Mesenchymal stem cell (in vitro differentiated cells and primary cell): ENCODE measurements around the gene PPP2R5D.
"Not testable (repeated sequence)": the region's sequence is repeated elsewhere in the genome, so short reads cannot be mapped to it uniquely, and the experiment has no call there.

ENCODE experiments used
- DNase-seq: peaks from one replicate; pipeline ENCODE4 v3.0.0-alpha.2; 2013
- H2AFZ ChIP-seq: one replicate; pipeline ENCODE4 v1.6.1; 2013; ENCODE audit warnings: low read depth, mild to moderate bottlenecking, control low read depth, inconsistent platforms, low read length, moderate library complexity
- H2AK5ac ChIP-seq: 2 replicates; pipeline ENCODE4 v1.6.1; 2013; ENCODE audit warnings: low read length, moderate library complexity, mild to moderate bottlenecking, inconsistent platforms; ENCODE audit not compliant: severe bottlenecking
- H2BK120ac ChIP-seq: one replicate; pipeline ENCODE4 v1.6.1; 2013; ENCODE audit warnings: low read depth, mild to moderate bottlenecking, inconsistent platforms, low read length, moderate library complexity
- H2BK12ac ChIP-seq, 2 experiments: one replicate each; pipeline ENCODE4 v1.6.1; 2013; ENCODE audit warnings: inconsistent platforms in 2 of 2, low read length in 2 of 2, mild to moderate bottlenecking in 2 of 2, moderate library complexity in 2 of 2, control low read depth in 1 of 2
- H2BK15ac ChIP-seq: one replicate; pipeline ENCODE4 v1.6.1; 2013; ENCODE audit warnings: mild to moderate bottlenecking, low read depth, inconsistent platforms; ENCODE audit not compliant: poor library complexity, severe bottlenecking
- H2BK5ac ChIP-seq: 2 replicates; pipeline ENCODE4 v1.6.1; 2013; ENCODE audit warnings: low read depth, mild to moderate bottlenecking, low read length, control low read depth, inconsistent platforms; ENCODE audit not compliant: poor library complexity, severe bottlenecking
- H3K14ac ChIP-seq, 2 experiments: one replicate each; pipeline ENCODE4 v1.6.1; 2013; ENCODE audit warnings: inconsistent platforms in 2 of 2, low read length in 2 of 2, control low read depth in 1 of 2, mild to moderate bottlenecking in 1 of 2, moderate library complexity in 1 of 2
- H3K18ac ChIP-seq, 2 experiments: one replicate each; pipeline ENCODE4 v1.6.1; 2013; ENCODE audit warnings: inconsistent platforms in 2 of 2, low read length in 2 of 2, control low read depth in 1 of 2, low read depth in 1 of 2, mild to moderate bottlenecking in 1 of 2
- H3K23ac ChIP-seq, 2 experiments: one replicate each; pipeline ENCODE4 v1.6.1; 2013; ENCODE audit warnings: inconsistent platforms in 2 of 2, low read length in 2 of 2, mild to moderate bottlenecking in 2 of 2, moderate library complexity in 2 of 2, control low read depth in 1 of 2
- H3K27ac ChIP-seq: 2 replicates; pipeline ENCODE4 v1.5.1; 2013; ENCODE audit warnings: mild to moderate bottlenecking, moderate library complexity, low read length, control low read depth, inconsistent platforms; ENCODE audit not compliant: poor library complexity, severe bottlenecking
- H3K27me3 ChIP-seq, 2 experiments: 2 replicates each; pipeline versions ENCODE4 v1.6.1 to v1.7.0; 2013; ENCODE audit warnings: low read length in 2 of 2, mild to moderate bottlenecking in 2 of 2, moderate library complexity in 2 of 2, control low read depth in 1 of 2, inconsistent platforms in 1 of 2; ENCODE audit not compliant: control insufficient read depth in 1 of 2, insufficient read depth in 1 of 2
- H3K36me3 ChIP-seq, 2 experiments: 2 replicates each; pipeline versions ENCODE4 v1.6.1 to v1.7.0; 2013; ENCODE audit warnings: low read length in 2 of 2, control low read depth in 1 of 2, inconsistent platforms in 1 of 2, low read depth in 1 of 2, mild to moderate bottlenecking in 1 of 2; ENCODE audit not compliant: insufficient read depth in 2 of 2, control insufficient read depth in 1 of 2
- H3K4ac ChIP-seq, 2 experiments: one replicate each; pipeline ENCODE4 v1.6.1; 2013; ENCODE audit warnings: inconsistent platforms in 2 of 2, low read length in 2 of 2, mild to moderate bottlenecking in 2 of 2, moderate library complexity in 2 of 2, control low read depth in 1 of 2, low read depth in 1 of 2
- H3K4me1 ChIP-seq: 2 replicates; pipeline ENCODE4 v1.6.1; 2013; ENCODE audit warnings: low read depth, low read length, control low read depth; ENCODE audit not compliant: control insufficient read depth, insufficient read depth
- H3K4me2 ChIP-seq: 2 replicates; pipeline ENCODE4 v1.6.1; 2013; ENCODE audit warnings: low read length, mild to moderate bottlenecking, inconsistent platforms; ENCODE audit not compliant: poor library complexity, severe bottlenecking
- H3K4me3 ChIP-seq, 2 experiments: 2 replicates each; pipeline versions ENCODE4 v1.5.1 to v1.7.0; 2013; ENCODE audit warnings: low read length in 2 of 2, mild to moderate bottlenecking in 2 of 2, control low read depth in 1 of 2, low read depth in 1 of 2; ENCODE audit not compliant: insufficient read depth in 1 of 2
- H3K79me1 ChIP-seq: replicated peaks from 2 replicates; pipeline ENCODE4 v1.6.1; 2013; ENCODE audit warnings: mild to moderate bottlenecking, control low read depth, low read length, inconsistent platforms; ENCODE audit not compliant: poor library complexity, severe bottlenecking
- H3K9ac ChIP-seq: 2 replicates; pipeline ENCODE4 v1.7.0; 2013; ENCODE audit warnings: mild to moderate bottlenecking, low read length, moderate library complexity
- H3K9me3 ChIP-seq: 2 replicates; pipeline ENCODE4 v1.7.0; 2013; ENCODE audit warnings: mild to moderate bottlenecking, low read length; ENCODE audit not compliant: control insufficient read depth
- H4K8ac ChIP-seq: one replicate; pipeline ENCODE4 v1.6.1; 2013; ENCODE audit warnings: inconsistent platforms, mild to moderate bottlenecking, low read length, moderate library complexity
- H4K91ac ChIP-seq: one replicate; pipeline ENCODE4 v1.6.1; 2013; ENCODE audit warnings: mild to moderate bottlenecking, low read length, inconsistent platforms
- WGBS: methylation state at CpG from one replicate; pipeline ENCODE4 v1.1.7; 2013; ENCODE audit warnings: mixed read lengths; 5-methylcytosine and 5-hydroxymethylcytosine counted together

The PPP2R5D gene

GRCh38 chr6:43037706-43038105 lies 53.3 kb downstream of the PPP2R5D start:
- H2BK120ac ChIP-seq: no peak overlapping the region
- no peak overlapping the region for H4K8ac ChIP-seq
- H3K4me1 ChIP-seq: peaks cover 5% of the 10 kb centered on the region
- H2AK5ac ChIP-seq: no peak overlapping the region
- no peak for DNase-seq
- no peak overlapping the region for H3K14ac ChIP-seq
- H2AFZ ChIP-seq: no peak overlapping the region
- no peak overlapping the region for H2BK12ac ChIP-seq
- no peak overlapping the region for H3K27ac ChIP-seq
- no peak overlapping the region for H3K18ac ChIP-seq
- 96% methylated on average over 8 of the region's 9 CpGs for WGBS
- H3K79me1 ChIP-seq: peaks cover 13% of the 10 kb centered on the region
- no peak overlapping the region for H2BK15ac ChIP-seq
- no peak overlapping the region for H3K4me2 ChIP-seq
- peaks cover 69 to 83% of the 10 kb centered on the region in 2 experiments for H3K36me3 ChIP-seq
- no peak overlapping the region for H3K4ac ChIP-seq
- no peak overlapping the region for H3K4me3 ChIP-seq
- no peak overlapping the region for H2BK5ac ChIP-seq
- no peak overlapping the region for H4K91ac ChIP-seq
- H3K9ac ChIP-seq: no peak overlapping the region
- no peaks in the 10 kb centered on the region for H3K27me3 ChIP-seq
- no peak overlapping the region for H3K23ac ChIP-seq
- no peaks in the 10 kb centered on the region for H3K9me3 ChIP-seq

GRCh38 chr6:43038727-43039126 lies 54.4 kb downstream of the PPP2R5D start:
- H2BK5ac ChIP-seq: no peak overlapping the region
- no peak overlapping the region for H3K18ac ChIP-seq
- peaks cover 78 to 86% of the 10 kb centered on the region in 2 experiments for H3K36me3 ChIP-seq
- H3K79me1 ChIP-seq: peaks cover 13% of the 10 kb centered on the region
- H4K8ac ChIP-seq: no peak overlapping the region
- H3K23ac ChIP-seq: no peak overlapping the region
- H3K9ac ChIP-seq: no peak overlapping the region
- 94% methylated on average over 9 of the region's 9 CpGs for WGBS
- H2BK15ac ChIP-seq: no peak overlapping the region
- H2BK120ac ChIP-seq: no peak overlapping the region
- H3K14ac ChIP-seq: no peak overlapping the region
- H2AFZ ChIP-seq: no peak overlapping the region
- H3K4me1 ChIP-seq: peaks cover 5% of the 10 kb centered on the region
- H2BK12ac ChIP-seq: no peak overlapping the region
- no peak for DNase-seq
- no peak overlapping the region for H3K27ac ChIP-seq
- no peaks in the 10 kb centered on the region for H3K27me3 ChIP-seq
- no peak overlapping the region for H3K4me2 ChIP-seq
- no peak overlapping the region for H4K91ac ChIP-seq
- H3K4me3 ChIP-seq: no peak overlapping the region
- no peak overlapping the region for H3K4ac ChIP-seq
- no peaks in the 10 kb centered on the region for H3K9me3 ChIP-seq
- no peak overlapping the region for H2AK5ac ChIP-seq

GRCh38 chr6:43040542-43041257 lies 56.3 kb downstream of the PPP2R5D start:
- no peak overlapping the region for H2BK5ac ChIP-seq
- no peak for DNase-seq
- peaks cover 2% of the 10 kb centered on the region for H3K4me1 ChIP-seq
- H3K9me3 ChIP-seq: no peaks in the 10 kb centered on the region
- no peak overlapping the region for H3K9ac ChIP-seq
- no peak overlapping the region for H3K18ac ChIP-seq
- no peak overlapping the region for H3K4me2 ChIP-seq
- no peak overlapping the region for H3K23ac ChIP-seq
- 99% methylated on average over 17 of the region's 18 CpGs for WGBS
- H3K4ac ChIP-seq: no peak overlapping the region
- H2BK15ac ChIP-seq: no peak overlapping the region
- no peak overlapping the region for H2AK5ac ChIP-seq
- H3K27me3 ChIP-seq: no peaks in the 10 kb centered on the region
- H3K14ac ChIP-seq: no peak overlapping the region
- H4K91ac ChIP-seq: no peak overlapping the region
- no peak overlapping the region for H2BK120ac ChIP-seq
- H2BK12ac ChIP-seq: no peak overlapping the region
- H3K4me3 ChIP-seq: no peak overlapping the region
- peaks cover 12% of the 10 kb centered on the region for H3K79me1 ChIP-seq
- no peak overlapping the region for H4K8ac ChIP-seq
- H3K36me3 ChIP-seq: peaks cover 80 to 87% of the 10 kb centered on the region in 2 experiments
- no peak overlapping the region for H2AFZ ChIP-seq
- H3K27ac ChIP-seq: no peak overlapping the region

- H3K4ac ChIP-seq, H3K23ac ChIP-seq, H3K4me3 ChIP-seq, H3K18ac ChIP-seq, H4K91ac ChIP-seq, H2BK5ac ChIP-seq, H3K4me2 ChIP-seq, H2AFZ ChIP-seq, H2AK5ac ChIP-seq, H3K27me3 ChIP-seq, H3K9ac ChIP-seq, H2BK12ac ChIP-seq, H3K14ac ChIP-seq, H3K9me3 ChIP-seq, H3K4me1 ChIP-seq, H2BK15ac ChIP-seq, H3K27ac ChIP-seq, H2BK120ac ChIP-seq, DNase-seq, H4K8ac ChIP-seq: not testable (repeated sequence)
- H3K36me3 ChIP-seq: peaks cover 82 to 89% of the 10 kb centered on the region in 2 experiments
- H3K79me1 ChIP-seq: peaks cover 15% of the 10 kb centered on the region
- WGBS: 97% methylated on average over 8 of the region's 8 CpGs
Observed at GRCh38 chr6:43041475-43041874, 57.1 kb downstream of the PPP2R5D start.
